Osteoblast (primary cell): ENCODE measurements around the gene USP37. TPM values are rescaled to one million over a fixed set of nuclear protein-coding genes. Genes with fewer than 3 reads are reported as not detected.

Experiments used
- DNase-seq: peaks from one replicate; pipeline ENCODE4 v3.0.0; 2011; ENCODE audit warnings: low spot score, mixed read lengths; ENCODE audit not compliant: insufficient read length; ENCODE audit errors: missing footprints
- H2AFZ ChIP-seq: 2 replicates; pipeline ENCODE4 v1.6.0; 2011; ENCODE audit warnings: mild to moderate bottlenecking, low read length
- H3K27ac ChIP-seq: 2 replicates; pipeline ENCODE4 v1.5.1; 2011; ENCODE audit warnings: mild to moderate bottlenecking, low read depth, low read length, moderate library complexity
- H3K27me3 ChIP-seq: 2 replicates; pipeline ENCODE4 v1.6.0; 2012; ENCODE audit warnings: mild to moderate bottlenecking, control low read depth, inconsistent platforms, low read length, moderate library complexity; ENCODE audit not compliant: insufficient read depth
- H3K36me3 ChIP-seq: 2 replicates; pipeline ENCODE4 v1.5.1; 2011; ENCODE audit warnings: mild to moderate bottlenecking, low read length, control low read depth, moderate library complexity; ENCODE audit not compliant: insufficient read depth
- H3K4me1 ChIP-seq: 2 replicates; pipeline ENCODE4 v1.5.1; 2011; ENCODE audit warnings: mild to moderate bottlenecking, low read length, control low read depth, moderate library complexity; ENCODE audit not compliant: insufficient read depth
- H3K4me2 ChIP-seq: 2 replicates; pipeline ENCODE4 v1.6.0; 2011; ENCODE audit warnings: mild to moderate bottlenecking, low read length; ENCODE audit not compliant: insufficient read depth
- H3K4me3 ChIP-seq: fragments of 200-600 bp; sonication (generic); 3 replicates; pipeline ENCODE4 v1.5.1; 2012; ENCODE audit warnings: mild to moderate bottlenecking, low read length, inconsistent platforms; ENCODE audit not compliant: insufficient read depth
- H3K79me2 ChIP-seq: 2 replicates; pipeline ENCODE4 v1.6.0; 2012; ENCODE audit warnings: mild to moderate bottlenecking, low read length, control low read depth, inconsistent platforms; ENCODE audit not compliant: insufficient read depth
- H3K9me3 ChIP-seq: 2 replicates; pipeline ENCODE4 v1.5.1; 2011; ENCODE audit warnings: low read depth, low read length, control low read depth
- H4K20me1 ChIP-seq: 2 replicates; pipeline ENCODE4 v1.6.0; 2012; ENCODE audit warnings: mild to moderate bottlenecking, low read length, control low read depth; ENCODE audit not compliant: insufficient read depth
- CTCF ChIP-seq: IDR thresholded peaks from 2 replicates; pipeline ENCODE4 v1.5.1; 2011; ENCODE audit warnings: mild to moderate bottlenecking, low read depth, low read length, moderate library complexity; ENCODE audit errors: extremely low read depth
- total RNA-seq: library from RNA; depleted of rRNA; stranded (reverse); fragments of >200 nt; gene quantifications from 2 replicates; pipeline ENCODE4 v1.2.3, GENCODE V29; 2012

Gene USP37
- total RNA-seq: 12.4 and 15.2 TPM in 2 replicates

GRCh38 chr2:218568190-218569037, at the start of gene USP37, which contains the start of gene CNOT9:
USP37 (minus strand) TSS chr2:218568351; CDS start chr2:218558653, 9,698 bp downstream.
CNOT9 (plus strand) TSS chr2:218568839; CDS start chr2:218568955, 116 bp downstream.
- Histone ChIP-seq H4K20me1 (peaks cover 9% of the 10 kb centered on the region), H2AFZ (peak within 1 kb of the TSS; percentile 96), H3K27me3 (no peaks in the 10 kb centered on the region), H3K36me3 (peaks cover 6% of the 10 kb centered on the region), H3K27ac (peak within 1 kb of the TSS; percentile 98), H3K4me3 (peak within 1 kb of the TSS; percentile 94), H3K4me1 (peaks cover 31% of the 10 kb centered on the region), H3K79me2 (peaks cover 97% of the 10 kb centered on the region), H3K4me2 (peak within 1 kb of the TSS; percentile 93), H3K9me3 (no peaks in the 10 kb centered on the region)
- peak; percentile 95 for DNase-seq
- TF ChIP-seq CTCF: no peak

GRCh38 chr2:218615868-218616315, 47.7 kb upstream of the USP37 start:
- Histone ChIP-seq H4K20me1 (no peaks in the 10 kb centered on the region), H3K27me3 (no peaks in the 10 kb centered on the region), H3K36me3 (no peaks in the 10 kb centered on the region), H3K4me3 (no peak overlapping the region), H3K4me1 (no peaks in the 10 kb centered on the region), H3K9me3 (no peaks in the 10 kb centered on the region), H3K79me2 (no peaks in the 10 kb centered on the region), H3K4me2 (no peak overlapping the region), H2AFZ (no peak overlapping the region), H3K27ac (no peak overlapping the region)
- DNase-seq: no peak
- no peak for TF ChIP-seq CTCF

GRCh38 chr2:218607436-218608115, 39.4 kb upstream of the USP37 start, which contains the start of gene PLCD4:
PLCD4 (plus strand) TSS chr2:218607899; CDS start chr2:218615740, 7,841 bp downstream.
- peak within 1 kb of the TSS; percentile 48 for H3K27ac ChIP-seq
- no peaks in the 10 kb centered on the region for H4K20me1 ChIP-seq
- peaks cover 5% of the 10 kb centered on the region for H3K27me3 ChIP-seq
- no peaks in the 10 kb centered on the region for H3K36me3 ChIP-seq
- H3K4me2 ChIP-seq: peak within 1 kb of the TSS; percentile 80
- no peaks in the 10 kb centered on the region for H3K79me2 ChIP-seq
- H3K4me1 ChIP-seq: peaks cover 25% of the 10 kb centered on the region
- peak within 1 kb of the TSS; percentile 55 for H3K4me3 ChIP-seq
- H3K9me3 ChIP-seq: no peaks in the 10 kb centered on the region
- peak within 1 kb of the TSS; percentile 79 for H2AFZ ChIP-seq
- DNase-seq: peak; percentile 94
- no peak for TF ChIP-seq CTCF
